ENCODE measurements around the gene CPM. TPM values are rescaled to one million over a fixed set of nuclear protein-coding genes. Genes with fewer than 3 reads are reported as not detected.

Gene CPM
- total and polyA plus RNA-seq, 9 donors, result 21.3 to 64.6 (median 37.9) TPM

GRCh38 chr12:68884251-68884650, 48.7 kb downstream of the CPM start:
- DNase-seq, result no peak
- no peaks in the 10 kb centered on the region for H3K36me3 ChIP-seq
- H3K27ac ChIP-seq, result no peak overlapping the region
- H3K4me1 ChIP-seq (ENCODE audit: insufficient read depth), result no peaks in the 10 kb centered on the region
- intact Hi-C loops (cut with DNase I), result no loop called here
- H3K27me3 ChIP-seq, result no peaks in the 10 kb centered on the region
- H3K9me3 ChIP-seq, result no peaks in the 10 kb centered on the region
- WGBS, 3 donors, result 93 to 97% (median 94%) methylated on average over 5 of the region's 5 CpGs
- TF ChIP-seq CTCF (IDR thresholded peaks at IDR 0.05), result no peak
- TF ChIP-seq POLR2A (IDR thresholded peaks at IDR 0.05), result no peak
- TF ChIP-seq EP300 (IDR thresholded peaks at IDR 0.05), result no peak
- no peak overlapping the region for H3K4me3 ChIP-seq

- no peak for TF ChIP-seq POLR2A (IDR thresholded peaks at IDR 0.05)
- no peak for TF ChIP-seq CTCF (IDR thresholded peaks at IDR 0.05)
- no peak for TF ChIP-seq EP300 (IDR thresholded peaks at IDR 0.05)
- H3K27me3 ChIP-seq, result no peaks in the 10 kb centered on the region
- no peak overlapping the region for H3K27ac ChIP-seq
Measured at GRCh38 chr12:68883151-68883550, 49.8 kb downstream of the CPM start.

GRCh38 chr12:68882251-68882964, 50.6 kb downstream of the CPM start:
- H3K27ac ChIP-seq, result no peak overlapping the region
- no peaks in the 10 kb centered on the region for H3K27me3 ChIP-seq
- 93 to 99% (median 97%) methylated on average over 4 of the region's 4 CpGs for WGBS, 3 donors
- no peaks in the 10 kb centered on the region for H3K36me3 ChIP-seq
- no peak for TF ChIP-seq EP300 (IDR thresholded peaks at IDR 0.05)
- no peak for TF ChIP-seq POLR2A (IDR thresholded peaks at IDR 0.05)
- TF ChIP-seq CTCF (IDR thresholded peaks at IDR 0.05), result no peak
- DNase-seq, result no peak
- no peaks in the 10 kb centered on the region for H3K9me3 ChIP-seq
- intact Hi-C loops (cut with DNase I), result no loop called here
- H3K4me3 ChIP-seq, result no peak overlapping the region
- no peaks in the 10 kb centered on the region for H3K4me1 ChIP-seq (ENCODE audit: insufficient read depth)

More at GRCh38 chr12:68883151-68883550, 49.8 kb downstream of the CPM start:
- no peaks in the 10 kb centered on the region for H3K36me3 ChIP-seq
- no peaks in the 10 kb centered on the region for H3K4me1 ChIP-seq (ENCODE audit: insufficient read depth)
- H3K4me3 ChIP-seq, result no peak overlapping the region
- WGBS, 3 donors, result 86 to 88% (median 87%) methylated on average over 3 of the region's 3 CpGs
- DNase-seq, result no peak
- intact Hi-C loops (cut with DNase I), result no loop called here
- no peaks in the 10 kb centered on the region for H3K9me3 ChIP-seq

- no peak for TF ChIP-seq CTCF (IDR thresholded peaks at IDR 0.05)
- no peak for TF ChIP-seq EP300 (IDR thresholded peaks at IDR 0.05)
- TF ChIP-seq POLR2A (IDR thresholded peaks at IDR 0.05), result no peak
- intact Hi-C loops (cut with DNase I), result no loop called here
- Histone ChIP-seq H3K36me3 (no peaks in the 10 kb centered on the region), H3K27ac (no peak overlapping the region), H3K4me1 (ENCODE audit: insufficient read depth) (no peaks in the 10 kb centered on the region), H3K4me3 (no peak overlapping the region), H3K27me3 (no peaks in the 10 kb centered on the region), H3K9me3 (no peaks in the 10 kb centered on the region)
- no peak for DNase-seq
- WGBS, 3 donors, result 72 to 80% (median 77%) methylated on average over 5 of the region's 5 CpGs
Measured at GRCh38 chr12:68880660-68881325, 52.2 kb downstream of the CPM start.
